GM04503 (cell line): ENCODE results near the gene YPEL5.

Experiments used
- DNase-seq: peaks from one replicate; pipeline ENCODE4 v3.0.0-alpha.2; 2012; ENCODE audit warnings: low read depth

YPEL5 gene

DNA sequence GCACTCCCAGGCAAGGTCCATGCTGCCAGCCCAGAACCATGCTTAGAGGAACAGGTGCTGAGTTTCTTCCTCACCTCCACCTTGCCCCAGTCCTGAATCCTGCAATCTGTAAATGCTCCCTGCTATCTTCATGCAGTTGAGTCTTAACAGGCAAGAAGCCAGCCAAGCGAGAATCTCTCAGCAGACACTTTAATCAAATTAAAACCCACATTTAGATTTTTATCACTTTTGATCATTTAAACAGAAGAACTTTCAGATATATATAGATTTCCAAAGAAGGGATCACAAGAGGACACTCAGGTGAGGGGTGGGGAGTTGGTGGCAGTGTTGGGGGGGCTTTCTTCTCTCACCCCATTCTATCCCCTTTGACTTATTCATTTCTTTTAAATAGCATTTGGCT lies 58.6 kb downstream of the YPEL5 start:
- DNase-seq = no peak

- no peak for DNase-seq
Measured at GRCh38 chr2:30206461-30207430, 59.9 kb downstream of the YPEL5 start.

- DNase-seq = no peak
Measured at GRCh38 chr2:30208453-30208852, 61.6 kb downstream of the YPEL5 start.

GRCh38 chr2:30209227-30209626 lies 62.4 kb downstream of the YPEL5 start:
- no peak for DNase-seq
